Measurements from ENCODE around the gene GNB4.
A peak's percentile ranks its signal among the peaks of the same experiment; 100 is the strongest.

GNB4 gene

DNA sequence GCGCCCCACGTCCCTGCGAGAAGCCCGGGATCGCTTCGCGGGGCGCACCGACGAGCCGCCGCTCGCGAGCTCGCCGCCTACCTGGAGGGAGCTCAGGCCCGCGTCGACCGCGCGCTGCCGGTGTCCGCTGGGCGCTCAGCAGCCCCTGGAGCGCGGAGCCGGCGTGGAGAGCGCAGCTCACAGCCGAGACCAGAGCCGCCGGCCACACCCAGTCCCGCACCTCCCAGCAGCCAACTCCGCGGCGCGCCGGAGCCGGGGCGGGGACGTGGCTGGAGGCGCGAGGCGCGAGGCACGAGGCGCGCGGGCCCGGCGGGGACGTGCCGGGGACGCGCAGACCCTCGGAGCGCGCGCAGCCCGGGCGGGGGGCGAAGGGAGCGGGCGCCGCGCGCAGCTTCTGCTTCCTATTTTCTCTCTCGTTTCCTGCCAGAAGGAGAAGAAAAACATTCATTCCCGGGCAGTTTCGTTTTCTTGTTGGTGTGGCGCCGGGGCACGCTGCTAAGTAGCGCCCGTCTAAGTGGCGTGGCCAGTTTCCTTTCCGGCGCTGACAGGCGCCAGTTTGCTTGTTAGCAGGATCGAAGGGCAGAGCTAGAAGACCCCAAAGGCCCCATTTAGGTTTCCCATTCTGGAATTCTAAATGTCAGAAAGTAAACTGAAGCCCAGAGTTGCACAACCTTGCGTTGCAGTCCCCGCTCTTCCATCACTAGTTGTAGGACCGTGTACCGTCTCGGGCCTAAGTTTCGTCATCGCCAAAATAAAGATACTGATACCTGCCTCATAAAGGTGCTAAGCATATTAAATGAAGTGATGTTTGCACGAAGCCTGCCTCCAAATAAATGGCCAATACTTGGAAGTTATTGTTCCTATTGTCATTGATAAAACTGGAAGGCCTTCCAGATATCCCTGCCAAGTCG, at the start of gene GNB4:
Gene GNB4, minus strand, starts transcription at position 206 of the 911 bp plus-strand sequence. CDS start 25,270 bp downstream, outside the sequence.
- DNase-seq (ENCODE audit: low read depth in 2 of 3, low spot score in 2 of 3): peak in 2 of 3 experiments; percentile 9 to 11

DNA sequence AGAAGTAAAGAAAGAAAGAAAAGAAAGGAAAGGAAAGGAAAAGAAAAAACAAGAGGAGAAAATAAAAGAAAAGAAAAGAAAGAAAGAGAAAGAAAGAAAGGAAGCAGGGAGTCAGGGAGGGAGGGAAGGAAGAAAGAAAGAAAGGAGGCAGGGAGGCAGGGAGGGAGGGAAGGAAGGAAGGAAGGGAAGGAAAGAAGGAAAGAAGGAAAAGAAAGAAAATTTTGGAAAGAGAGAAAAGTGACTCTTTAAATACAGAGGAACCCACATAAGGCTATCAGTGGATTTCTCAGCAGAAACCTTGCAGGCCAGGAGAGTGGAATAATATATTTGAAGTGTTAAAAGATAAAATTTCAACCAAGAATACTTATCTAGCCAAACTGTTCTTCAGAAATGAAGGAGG, 44.2 kb upstream of the GNB4 start:
- no peak for DNase-seq (ENCODE audit: low read depth in 2 of 3, low spot score in 2 of 3)

DNA sequence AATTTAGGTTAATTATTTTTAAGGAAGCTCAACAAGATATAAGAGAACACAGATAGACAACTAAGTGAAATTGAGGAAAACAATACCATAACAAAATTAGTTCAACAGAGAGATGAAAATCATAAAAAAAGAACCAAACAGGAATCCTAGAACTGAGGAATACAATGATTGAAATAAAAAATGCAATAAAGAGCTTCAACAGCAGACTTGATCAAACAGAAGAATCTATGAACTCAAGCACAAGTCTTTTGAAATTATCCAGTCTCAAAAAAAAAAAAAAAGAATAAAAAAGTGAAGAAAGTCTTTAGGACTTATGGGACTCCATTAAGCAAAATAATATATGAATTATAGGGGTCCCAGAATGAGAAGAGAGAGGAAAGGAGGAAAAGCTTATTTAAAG, 42.0 kb upstream of the GNB4 start:
- no peak for DNase-seq (ENCODE audit: low read depth in 2 of 3, low spot score in 2 of 3)

DNA sequence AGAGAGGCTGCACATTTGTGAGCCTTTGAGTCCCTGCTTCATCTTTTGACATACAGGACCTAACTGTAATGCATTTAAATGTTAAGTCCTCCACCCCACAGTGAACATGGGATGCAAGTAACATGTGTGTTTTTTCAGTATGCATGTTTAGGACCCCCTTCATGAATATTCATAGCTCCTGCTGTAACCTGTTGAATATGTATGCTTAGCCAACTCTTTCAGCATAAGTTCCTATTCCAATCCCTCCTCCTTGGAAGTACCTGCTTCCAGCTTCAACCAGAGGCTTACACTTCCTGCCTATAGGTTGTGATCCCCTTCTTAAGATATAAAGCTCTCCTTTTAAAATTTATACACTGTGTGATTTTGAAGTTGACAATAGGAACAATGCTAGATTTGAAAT, 36.9 kb upstream of the GNB4 start:
- no peak for DNase-seq (ENCODE audit: low read depth in 2 of 3, low spot score in 2 of 3)

DNA sequence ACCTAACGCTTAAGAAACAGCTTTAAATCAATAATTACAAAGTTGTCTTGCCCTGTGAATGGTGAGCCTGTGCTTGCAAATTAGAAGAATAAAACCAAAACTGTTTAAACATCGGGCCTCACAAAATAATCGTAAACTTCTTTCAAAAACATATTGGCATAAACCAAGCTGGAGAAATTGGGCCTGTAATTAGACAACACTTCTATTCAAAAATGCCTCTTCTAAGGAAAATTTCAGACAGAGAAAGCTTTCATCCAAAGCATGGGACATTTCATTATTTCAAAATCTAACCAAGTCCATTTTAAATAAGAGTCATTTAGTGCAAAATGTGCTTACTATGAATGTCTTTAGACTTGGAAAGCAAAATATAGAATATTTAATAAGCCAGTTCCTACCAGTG, 35.5 kb upstream of the GNB4 start:
- no peak for DNase-seq (ENCODE audit: low read depth in 2 of 3, low spot score in 2 of 3)

DNA sequence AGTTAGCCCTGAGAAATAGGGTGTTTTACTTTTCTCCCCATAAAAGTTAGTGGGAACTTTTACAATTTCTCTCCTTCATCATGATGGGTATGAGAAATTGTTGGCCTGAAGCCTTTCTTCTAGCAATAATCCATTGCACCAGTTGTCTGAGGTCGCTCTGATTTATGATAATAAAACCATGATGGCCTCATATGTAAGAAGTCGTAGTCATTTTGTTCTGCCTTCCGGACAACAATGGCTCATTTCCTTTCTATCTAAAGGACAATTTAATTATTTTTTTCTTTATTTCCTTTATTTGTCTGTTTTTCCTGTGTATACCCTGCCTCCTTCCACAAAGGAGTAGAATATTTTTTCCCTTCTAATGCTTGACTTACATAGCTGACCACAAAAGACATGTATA, 31.6 kb upstream of the GNB4 start:
- no peak for DNase-seq (ENCODE audit: low read depth in 2 of 3, low spot score in 2 of 3)

DNA sequence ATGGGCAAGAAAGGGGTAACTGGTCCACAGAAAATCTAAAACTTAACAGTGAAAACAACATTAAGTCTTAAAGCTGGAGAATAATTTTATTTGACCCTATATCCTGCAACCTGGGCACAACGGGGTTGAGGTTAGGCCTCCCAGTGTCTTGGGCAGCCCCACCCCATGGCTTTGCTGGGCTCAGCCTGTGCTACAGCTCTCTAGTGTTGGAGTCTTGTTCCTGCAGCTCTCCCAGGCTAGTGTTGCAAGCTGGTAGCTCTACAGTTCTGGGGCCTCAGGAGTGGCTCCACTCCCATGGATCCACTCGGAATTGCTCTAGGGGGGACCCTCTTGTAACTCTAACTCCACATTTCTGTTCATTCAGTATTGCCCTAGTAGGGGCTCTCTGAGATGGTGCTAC, 24.9 kb upstream of the GNB4 start:
- no peak for DNase-seq (ENCODE audit: low read depth in 2 of 3, low spot score in 2 of 3)

DNA sequence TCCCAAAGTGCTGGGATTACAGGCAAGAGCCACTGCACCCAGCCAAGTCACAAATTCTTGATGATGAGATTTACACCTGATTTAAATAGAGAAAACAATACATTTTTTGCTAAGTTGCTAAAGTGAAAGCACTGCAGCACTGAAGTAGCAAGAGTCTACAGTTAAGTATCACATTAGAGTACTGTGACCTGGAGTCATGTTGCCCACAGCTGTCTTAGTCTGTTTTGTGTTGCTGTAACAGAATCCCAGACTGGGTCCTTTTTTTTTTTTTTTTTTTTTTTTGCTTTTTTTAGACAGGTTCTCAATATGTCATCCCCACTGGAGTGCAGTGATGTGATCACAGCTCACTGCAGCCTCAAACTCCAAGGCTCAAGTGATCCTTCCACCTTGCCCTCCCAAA, 23.2 kb upstream of the GNB4 start:
- no peak for DNase-seq (ENCODE audit: low read depth in 2 of 3, low spot score in 2 of 3)

DNA sequence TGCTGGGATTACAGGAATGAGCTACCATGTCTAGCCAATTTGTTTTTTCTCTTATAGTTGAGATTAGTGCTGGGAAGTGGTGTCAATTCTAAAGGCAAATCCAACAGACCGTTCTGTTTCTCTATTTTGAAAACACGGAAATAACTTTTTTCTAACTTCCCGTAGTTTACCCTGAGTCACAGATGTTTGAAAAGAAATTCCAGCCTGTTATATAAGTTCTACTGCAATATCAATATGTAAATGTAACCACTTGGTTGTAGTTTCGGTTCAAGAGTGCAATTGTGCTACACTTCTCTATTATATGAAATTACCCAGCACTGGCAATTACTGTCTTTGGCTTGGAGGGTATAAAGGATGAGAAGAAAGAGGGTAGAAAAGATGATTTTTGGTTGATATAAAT, 22.3 kb upstream of the GNB4 start:
- DNase-seq (ENCODE audit: low read depth in 2 of 3, low spot score in 2 of 3): no peak

DNA sequence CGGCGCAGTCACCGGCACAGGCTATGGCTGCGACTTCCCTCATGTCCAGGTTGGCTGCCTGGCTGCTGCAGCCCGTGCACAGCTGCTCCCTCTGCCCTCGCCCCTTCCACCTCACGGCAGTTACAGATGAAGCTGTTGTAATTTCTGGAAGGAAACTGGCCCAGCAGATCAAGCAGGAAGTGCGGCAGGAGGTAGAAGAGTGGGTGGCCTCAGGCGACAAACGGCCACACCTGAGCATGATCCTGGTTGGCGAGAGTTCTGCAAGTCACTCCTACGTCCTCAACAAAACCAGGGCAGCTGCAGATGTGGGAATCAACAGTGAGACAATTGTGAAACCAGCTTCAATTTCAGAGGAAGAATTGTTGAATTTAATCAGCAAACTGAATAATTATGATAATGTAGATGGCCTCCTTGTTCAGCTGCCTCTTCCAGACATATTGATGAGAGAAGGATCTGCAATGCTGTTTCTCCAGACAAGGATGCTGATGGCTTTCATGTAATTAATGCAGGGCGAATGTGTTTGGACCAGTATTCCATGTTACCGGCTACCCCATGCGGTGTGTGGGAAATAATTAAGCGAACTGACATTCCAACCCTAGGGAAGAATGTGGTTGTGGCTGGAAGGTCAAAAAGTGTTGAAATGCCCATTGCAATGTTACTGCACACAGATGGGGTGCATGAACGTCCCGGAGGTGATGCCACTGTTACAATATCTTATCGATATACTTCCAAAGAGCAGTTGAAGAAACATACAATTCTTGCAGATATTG, 13.2 kb upstream of the GNB4 start:
- DNase-seq (ENCODE audit: low read depth in 2 of 3, low spot score in 2 of 3): no peak

DNA sequence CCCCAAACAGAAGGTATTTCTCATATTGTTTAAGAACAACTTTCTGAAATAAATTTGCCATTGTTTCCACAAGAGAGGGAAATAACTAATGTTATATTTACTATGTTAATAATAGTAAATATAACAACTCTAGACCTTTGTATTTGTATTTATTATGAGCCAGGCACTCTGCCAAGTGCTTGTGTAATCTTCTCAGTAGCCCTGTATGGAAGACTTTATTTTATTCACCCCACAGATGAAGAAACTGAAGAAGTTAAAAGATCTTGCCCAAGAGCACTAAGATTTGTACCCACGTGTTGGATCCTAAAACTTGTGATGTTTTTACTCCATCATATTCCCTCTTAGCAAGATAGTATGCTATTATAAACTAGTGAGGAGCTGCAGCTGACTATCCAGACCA, 12.0 kb upstream of the GNB4 start:
- no peak for DNase-seq (ENCODE audit: low read depth in 2 of 3, low spot score in 2 of 3)

DNA sequence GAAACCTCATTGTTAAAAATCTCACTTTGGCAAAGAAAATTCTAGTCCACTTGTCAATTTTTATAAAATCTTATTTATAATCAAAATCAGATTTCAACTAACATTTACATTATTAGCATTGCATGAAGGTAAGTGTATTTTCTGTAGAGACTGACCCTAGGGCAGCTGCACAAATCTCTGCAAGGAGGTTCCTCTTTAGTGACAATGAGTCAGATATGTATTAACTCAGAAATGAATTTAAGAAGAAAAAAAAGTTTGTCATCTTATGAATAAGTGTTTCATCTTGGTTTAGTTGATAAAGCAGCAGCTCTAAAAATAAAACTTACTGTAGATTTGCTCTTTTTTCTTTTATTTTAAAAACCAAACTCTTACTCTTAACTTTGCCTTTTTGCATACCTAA, 9.0 kb upstream of the GNB4 start:
- DNase-seq (ENCODE audit: low read depth in 2 of 3, low spot score in 2 of 3): no peak

DNA sequence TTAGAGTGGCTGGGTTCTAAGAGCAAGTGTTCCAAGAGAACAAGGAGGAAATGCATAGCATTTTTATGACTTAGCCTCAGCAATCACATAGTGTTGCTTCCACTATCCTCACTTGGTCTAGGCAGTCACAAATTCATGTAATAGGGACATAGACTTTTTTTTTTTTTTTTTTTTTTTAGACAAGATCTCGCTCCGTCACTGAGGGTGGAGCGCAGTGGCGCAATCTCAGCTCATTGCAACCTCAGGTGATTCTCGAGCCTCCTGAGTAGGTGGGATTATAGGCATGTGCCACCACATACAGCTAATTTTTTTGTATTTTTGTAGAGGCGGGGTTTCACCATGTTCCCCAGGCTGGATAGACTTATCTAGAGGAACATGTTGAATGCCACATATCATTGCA, 4.7 kb upstream of the GNB4 start:
- no peak for DNase-seq (ENCODE audit: low read depth in 2 of 3, low spot score in 2 of 3)

DNA sequence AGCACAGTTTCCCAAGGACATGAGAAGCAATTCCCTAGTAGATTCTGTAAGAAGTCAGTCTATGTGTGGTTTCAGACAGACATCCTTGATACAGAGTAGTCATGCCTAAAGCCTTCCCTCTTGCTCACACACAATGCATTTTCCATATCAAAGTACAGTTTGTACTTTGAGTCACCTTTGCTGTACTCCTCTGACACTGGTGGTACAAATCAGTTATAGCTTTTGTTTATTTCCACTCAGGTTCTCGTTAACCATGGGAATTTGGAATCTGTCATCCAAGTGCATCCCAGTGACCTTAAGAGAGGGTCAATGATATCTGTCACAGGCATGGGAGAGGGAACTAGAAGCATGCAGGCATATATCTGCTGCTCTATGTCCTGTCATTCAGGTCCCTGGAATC, 3.6 kb upstream of the GNB4 start:
- no peak for DNase-seq (ENCODE audit: low read depth in 2 of 3, low spot score in 2 of 3)

DNA sequence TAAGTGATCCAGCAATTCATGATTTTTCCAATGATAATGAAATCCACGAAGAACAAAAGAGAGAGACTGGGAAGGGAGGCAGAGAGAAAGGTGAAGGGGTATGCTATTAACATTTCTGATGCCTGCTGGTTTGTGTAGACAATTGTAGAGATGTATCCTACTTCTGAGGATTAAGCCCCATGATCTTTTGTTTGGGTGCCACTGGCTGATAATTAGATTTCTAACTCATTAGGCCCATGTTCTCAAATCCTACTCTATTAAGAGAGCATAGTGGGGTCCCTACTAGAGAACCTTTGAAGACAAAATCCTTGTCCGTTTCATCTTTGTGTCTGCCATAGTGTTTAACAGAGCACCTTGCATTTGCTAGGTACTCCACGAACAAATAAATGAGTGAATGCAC, 2.7 kb upstream of the GNB4 start:
- DNase-seq (ENCODE audit: low read depth in 2 of 3, low spot score in 2 of 3): no peak

DNA sequence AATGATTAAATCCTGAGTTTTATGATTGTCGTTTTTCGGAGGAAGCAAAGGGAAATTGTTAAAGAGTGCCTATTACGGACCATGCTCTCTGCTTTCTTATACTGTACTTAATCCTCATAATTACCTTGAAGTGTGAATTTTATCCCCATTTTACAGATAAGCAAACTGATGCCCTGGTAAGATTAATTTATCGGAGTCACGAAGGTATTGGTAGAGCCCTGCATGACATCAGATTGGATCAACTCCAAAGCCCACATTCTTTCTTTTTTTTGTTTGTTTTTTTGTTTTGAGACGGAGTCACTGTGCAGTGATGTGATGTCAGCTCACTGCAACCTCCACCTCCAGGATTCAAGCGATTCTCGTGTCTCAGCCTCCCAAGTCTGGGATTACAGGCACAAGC, 1.6 kb upstream of the GNB4 start:
- DNase-seq (ENCODE audit: low read depth in 2 of 3, low spot score in 2 of 3): no peak

DNA sequence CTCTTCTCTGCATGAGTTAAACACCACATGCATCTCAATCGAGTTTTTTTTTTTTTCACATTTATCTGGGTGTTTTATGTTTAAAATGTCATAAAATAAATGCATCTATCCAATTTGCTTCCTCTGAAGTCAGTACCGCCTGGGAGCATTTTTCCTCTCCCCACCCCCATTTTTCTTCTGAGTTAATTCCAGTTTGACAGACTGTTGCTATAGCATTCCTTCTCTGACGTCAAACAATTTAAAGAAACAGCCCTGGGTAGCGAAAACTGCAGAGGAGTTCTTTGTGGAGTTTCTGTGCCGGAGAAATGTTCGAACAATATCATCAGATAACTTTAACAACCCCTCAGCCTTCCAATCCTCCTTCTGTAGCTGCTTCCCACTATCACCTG, 900 bp upstream of the GNB4 start:
- no peak for DNase-seq (ENCODE audit: low read depth in 2 of 3, low spot score in 2 of 3)

DNA sequence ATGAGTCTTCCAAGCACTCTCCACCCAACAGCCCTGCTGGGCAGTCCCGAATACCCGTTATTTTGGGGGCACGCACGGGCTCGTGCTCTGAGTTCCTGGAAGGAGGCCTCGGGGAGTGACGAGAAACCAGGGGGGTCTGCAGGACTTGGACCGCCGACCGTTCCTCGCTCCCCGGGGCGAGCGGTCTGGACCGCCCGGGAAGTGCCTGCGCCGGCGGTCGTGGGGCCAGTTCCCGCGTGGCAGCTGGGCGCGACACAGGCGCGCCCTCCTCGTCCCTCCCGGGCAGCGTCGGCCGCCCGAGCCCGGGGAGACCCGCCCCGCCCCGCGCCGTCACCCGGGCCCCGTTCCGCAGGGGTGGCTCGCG, 387 bp downstream of the GNB4 start:
- peak in 1 of 3 experiments; percentile 2 for DNase-seq (ENCODE audit: low read depth in 2 of 3, low spot score in 2 of 3)

DNA sequence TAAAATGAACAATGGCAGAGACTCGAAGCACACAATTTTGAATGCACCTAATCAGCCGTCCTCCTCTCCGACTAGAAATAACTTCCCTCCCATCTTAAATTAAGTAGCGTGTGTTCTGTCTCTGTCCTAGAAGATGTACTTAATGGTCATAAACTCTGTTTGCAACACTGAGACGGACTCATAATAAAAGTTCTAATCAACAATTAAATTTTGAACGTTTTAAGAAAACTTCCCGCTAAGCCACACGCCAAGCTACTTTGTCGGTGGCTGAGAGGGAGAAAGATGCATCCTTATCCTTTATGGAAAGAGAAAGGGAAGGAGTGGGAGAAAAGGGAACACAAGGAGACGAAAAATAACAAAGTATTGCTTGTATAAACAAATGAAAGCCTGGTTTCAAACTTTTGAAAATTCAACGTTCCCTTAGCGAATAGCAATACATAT, 989 bp downstream of the GNB4 start:
- no peak for DNase-seq (ENCODE audit: low read depth in 2 of 3, low spot score in 2 of 3)

DNA sequence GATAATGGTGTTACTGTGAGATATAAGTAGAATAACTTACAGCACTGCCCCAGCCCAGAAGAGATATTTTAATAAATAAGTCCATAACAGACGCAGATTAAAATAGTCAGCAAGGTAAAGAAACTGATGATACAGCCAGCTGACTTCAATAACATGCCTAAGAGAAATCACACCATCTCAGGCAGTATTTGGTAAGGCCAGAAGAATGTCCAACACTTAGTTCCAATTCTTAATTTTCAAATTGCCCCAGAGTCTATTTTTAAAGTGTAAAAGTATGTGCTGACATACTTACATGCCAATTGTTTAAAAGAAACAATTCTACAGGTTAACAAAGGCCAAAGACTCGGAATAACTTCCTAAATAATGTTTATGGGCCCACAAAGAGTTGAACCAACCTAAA, 1.6 kb downstream of the GNB4 start:
- no peak for DNase-seq (ENCODE audit: low read depth in 2 of 3, low spot score in 2 of 3)

DNA sequence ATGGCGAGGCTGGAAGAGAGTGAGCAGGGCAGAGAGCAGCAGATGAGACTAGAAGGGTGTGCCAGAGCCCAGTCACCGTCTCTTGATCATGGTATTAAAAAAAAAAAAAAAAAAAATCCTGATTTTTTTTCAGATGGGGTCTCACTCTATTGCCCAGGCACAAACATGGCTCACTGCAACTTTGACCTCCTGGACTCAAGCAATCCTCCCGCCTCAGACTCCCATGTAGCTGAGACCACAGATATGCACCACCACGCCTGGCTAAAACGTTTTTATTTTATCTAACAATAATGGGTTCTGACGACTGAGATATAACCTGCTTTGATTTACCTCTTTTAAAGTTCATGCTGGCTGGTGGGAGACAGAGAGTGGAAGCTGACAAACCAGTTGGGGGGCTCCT, 4.0 kb downstream of the GNB4 start:
- DNase-seq (ENCODE audit: low read depth in 2 of 3, low spot score in 2 of 3): no peak

DNA sequence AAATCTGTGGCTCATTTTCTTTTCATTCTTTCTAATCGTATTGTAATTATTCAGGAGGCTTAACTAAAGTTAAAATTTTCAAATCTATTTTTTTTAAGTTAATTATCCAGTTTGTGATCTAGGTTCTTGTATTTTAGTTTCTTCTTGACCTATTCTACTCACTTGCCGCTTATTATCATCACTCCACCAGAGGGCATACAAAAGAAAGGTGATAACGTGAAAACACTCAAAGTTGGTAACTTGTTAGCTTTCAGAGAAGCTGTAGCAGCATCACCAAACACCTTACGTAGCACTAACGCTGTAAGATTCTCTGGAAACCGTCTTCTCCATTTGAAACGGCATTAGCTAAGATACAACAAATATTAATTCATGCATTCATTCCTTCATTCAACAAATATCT, 4.8 kb downstream of the GNB4 start:
- no peak for DNase-seq (ENCODE audit: low read depth in 2 of 3, low spot score in 2 of 3)

DNA sequence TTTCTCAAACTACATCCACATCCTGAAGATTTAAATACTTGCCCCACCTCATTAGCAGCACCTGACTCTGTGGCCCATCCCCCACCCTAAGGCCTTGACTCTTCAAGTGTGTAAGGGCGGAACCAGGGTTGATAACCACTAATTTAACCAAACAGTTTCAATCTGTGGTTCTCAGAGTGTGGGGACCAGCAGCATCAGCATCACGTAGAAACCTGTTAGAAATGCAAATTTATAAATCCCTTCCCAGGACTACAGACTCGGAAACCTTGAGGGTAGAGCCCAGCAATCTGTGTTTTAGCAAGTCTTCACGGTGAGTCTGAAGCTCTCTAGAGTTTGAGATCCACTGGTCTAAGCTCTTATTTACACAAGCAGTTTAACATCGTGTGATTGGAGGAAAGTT, 12.4 kb downstream of the GNB4 start:
- no peak for DNase-seq (ENCODE audit: low read depth in 2 of 3, low spot score in 2 of 3)

Measured in activated CD8-positive, alpha-beta memory T cell treated with anti-CD3 and anti-CD28 coated beads for 48 hours (primary cell).